ENCODE data around the gene BCAR3.

The BCAR3 gene

GRCh38 chr1:93601686-93602085, 80.0 kb downstream of the BCAR3 start:
- H3K9me3 ChIP-seq (replicated peaks in 1 of 2; ENCODE audit: control insufficient read depth in 2 of 2, insufficient read depth in 1 of 2, low read depth in 1 of 2, low read length in 2 of 2): peaks cover 1 to 16% of the 10 kb centered on the region in 2 donors
- no peak overlapping the region for H2BK120ac ChIP-seq (ENCODE audit: low read depth, low read length)
- H2AFZ ChIP-seq (ENCODE audit: low read length): no peak overlapping the region
- H3K36me3 ChIP-seq (replicated peaks in 1 of 2; ENCODE audit: control insufficient read depth in 2 of 2, insufficient read depth in 2 of 2, low read length in 2 of 2): peaks cover 0 to 4% of the 10 kb centered on the region in 2 donors
- no peak overlapping the region for H3K4me3 ChIP-seq (ENCODE audit: low read length in 2 of 2)
- H3K79me1 ChIP-seq (ENCODE audit: low read depth, low read length): peaks cover 4% of the 10 kb centered on the region
- H3K27me3 ChIP-seq (ENCODE audit: control insufficient read depth in 3 of 3, insufficient read depth in 3 of 3, low read depth in 1 of 3, low read length in 3 of 3): no peaks in the 10 kb centered on the region
- H2BK15ac ChIP-seq (ENCODE audit: low read length): no peak overlapping the region
- H4K8ac ChIP-seq (ENCODE audit: low read depth, low read length): no peak overlapping the region
- H3K4ac ChIP-seq (ENCODE audit: low read length): no peak overlapping the region
- H2BK12ac ChIP-seq (ENCODE audit: low read length): no peak overlapping the region
- no CpG with 5 or more reads among the region's 1 CpG for WGBS, 2 donors (ENCODE audit: extremely low coverage in 2 of 2, insufficient read length in 2 of 2, insufficient replicate concordance in 1 of 2)
- peaks cover 0 to 2% of the 10 kb centered on the region in 2 donors for H3K4me1 ChIP-seq (ENCODE audit: control insufficient read depth in 2 of 2, insufficient read depth in 1 of 2, low read depth in 1 of 2, low read length in 2 of 2)
- H4K91ac ChIP-seq (ENCODE audit: low read depth, low read length, poor library complexity): no peak overlapping the region
- no peak overlapping the region for H3K18ac ChIP-seq (ENCODE audit: low read length)
- H3K4me2 ChIP-seq (ENCODE audit: insufficient read depth, low read length, poor library complexity, severe bottlenecking): no peak overlapping the region
- no peak overlapping the region for H2AK5ac ChIP-seq (ENCODE audit: low read depth, low read length)
- no peak overlapping the region for H3K27ac ChIP-seq (replicated peaks; ENCODE audit: low read length)
- DNase-seq (ENCODE audit: low spot score): no peak
- H3K9ac ChIP-seq (ENCODE audit: low read depth, low read length, poor library complexity): no peak overlapping the region
- H2BK5ac ChIP-seq (ENCODE audit: low read length): no peak overlapping the region
- no peak overlapping the region for H3K14ac ChIP-seq (ENCODE audit: low read length)
- no peak overlapping the region for H3K23ac ChIP-seq (ENCODE audit: low read depth, low read length, poor library complexity)

GRCh38 chr1:93600663-93601062, 81.0 kb downstream of the BCAR3 start:
- peaks cover 0 to 4% of the 10 kb centered on the region in 2 donors for H3K36me3 ChIP-seq (replicated peaks in 1 of 2; ENCODE audit: control insufficient read depth in 2 of 2, insufficient read depth in 2 of 2, low read length in 2 of 2)
- H3K4ac ChIP-seq (ENCODE audit: low read length): no peak overlapping the region
- H3K27me3 ChIP-seq (ENCODE audit: control insufficient read depth in 3 of 3, insufficient read depth in 3 of 3, low read depth in 1 of 3, low read length in 3 of 3): no peaks in the 10 kb centered on the region
- H3K4me2 ChIP-seq (ENCODE audit: insufficient read depth, low read length, poor library complexity, severe bottlenecking): no peak overlapping the region
- H2BK5ac ChIP-seq (ENCODE audit: low read length): no peak overlapping the region
- peaks cover 0 to 2% of the 10 kb centered on the region in 2 donors for H3K4me1 ChIP-seq (ENCODE audit: control insufficient read depth in 2 of 2, insufficient read depth in 1 of 2, low read depth in 1 of 2, low read length in 2 of 2)
- peak overlapping the region; percentile 24 for H3K18ac ChIP-seq (ENCODE audit: low read length)
- no peak overlapping the region for H3K23ac ChIP-seq (ENCODE audit: low read depth, low read length, poor library complexity)
- H4K91ac ChIP-seq (ENCODE audit: low read depth, low read length, poor library complexity): no peak overlapping the region
- H2BK120ac ChIP-seq (ENCODE audit: low read depth, low read length): no peak overlapping the region
- H3K79me1 ChIP-seq (ENCODE audit: low read depth, low read length): peaks cover 4% of the 10 kb centered on the region
- H2AFZ ChIP-seq (ENCODE audit: low read length): no peak overlapping the region
- H3K9ac ChIP-seq (ENCODE audit: low read depth, low read length, poor library complexity): no peak overlapping the region
- H2AK5ac ChIP-seq (ENCODE audit: low read depth, low read length): no peak overlapping the region
- H2BK12ac ChIP-seq (ENCODE audit: low read length): no peak overlapping the region
- no peak overlapping the region for H3K4me3 ChIP-seq (ENCODE audit: low read length in 2 of 2)
- H3K14ac ChIP-seq (ENCODE audit: low read length): no peak overlapping the region
- peaks cover 1 to 16% of the 10 kb centered on the region in 2 donors for H3K9me3 ChIP-seq (replicated peaks in 1 of 2; ENCODE audit: control insufficient read depth in 2 of 2, insufficient read depth in 1 of 2, low read depth in 1 of 2, low read length in 2 of 2)
- no peak for DNase-seq (ENCODE audit: low spot score)
- H2BK15ac ChIP-seq (ENCODE audit: low read length): no peak overlapping the region
- H4K8ac ChIP-seq (ENCODE audit: low read depth, low read length): no peak overlapping the region
- H3K27ac ChIP-seq (replicated peaks; ENCODE audit: low read length): no peak overlapping the region
- WGBS, 2 donors (ENCODE audit: extremely low coverage in 2 of 2, insufficient read length in 2 of 2, insufficient replicate concordance in 1 of 2): no CpG with 5 or more reads among the region's 2 CpGs

- H3K4ac ChIP-seq (ENCODE audit: low read length): no peak overlapping the region
- no peak overlapping the region for H3K18ac ChIP-seq (ENCODE audit: low read length)
- no peak overlapping the region for H4K91ac ChIP-seq (ENCODE audit: low read depth, low read length, poor library complexity)
- WGBS, 2 donors (ENCODE audit: extremely low coverage in 2 of 2, insufficient read length in 2 of 2, insufficient replicate concordance in 1 of 2): no CpG with 5 or more reads among the region's 6 CpGs
- no peak overlapping the region for H3K27ac ChIP-seq (replicated peaks; ENCODE audit: low read length)
- no peak for DNase-seq (ENCODE audit: low spot score)
- no peak overlapping the region for H3K4me3 ChIP-seq (ENCODE audit: low read length in 2 of 2)
- peaks cover 4% of the 10 kb centered on the region for H3K79me1 ChIP-seq (ENCODE audit: low read depth, low read length)
- H3K9ac ChIP-seq (ENCODE audit: low read depth, low read length, poor library complexity): no peak overlapping the region
- H2AK5ac ChIP-seq (ENCODE audit: low read depth, low read length): no peak overlapping the region
- no peaks in the 10 kb centered on the region for H3K36me3 ChIP-seq (replicated peaks in 1 of 2; ENCODE audit: control insufficient read depth in 2 of 2, insufficient read depth in 2 of 2, low read length in 2 of 2)
- no peak overlapping the region for H2BK15ac ChIP-seq (ENCODE audit: low read length)
- no peak overlapping the region for H3K14ac ChIP-seq (ENCODE audit: low read length)
- H2BK5ac ChIP-seq (ENCODE audit: low read length): no peak overlapping the region
- H3K23ac ChIP-seq (ENCODE audit: low read depth, low read length, poor library complexity): no peak overlapping the region
- H2AFZ ChIP-seq (ENCODE audit: low read length): no peak overlapping the region
- H3K4me1 ChIP-seq (ENCODE audit: control insufficient read depth in 2 of 2, insufficient read depth in 1 of 2, low read depth in 1 of 2, low read length in 2 of 2): peaks cover 0 to 7% of the 10 kb centered on the region in 2 donors
- H4K8ac ChIP-seq (ENCODE audit: low read depth, low read length): no peak overlapping the region
- H3K4me2 ChIP-seq (ENCODE audit: insufficient read depth, low read length, poor library complexity, severe bottlenecking): no peak overlapping the region
- peaks cover 1 to 12% of the 10 kb centered on the region in 2 donors for H3K9me3 ChIP-seq (replicated peaks in 1 of 2; ENCODE audit: control insufficient read depth in 2 of 2, insufficient read depth in 1 of 2, low read depth in 1 of 2, low read length in 2 of 2)
- no peak overlapping the region for H2BK12ac ChIP-seq (ENCODE audit: low read length)
- no peaks in the 10 kb centered on the region for H3K27me3 ChIP-seq (ENCODE audit: control insufficient read depth in 3 of 3, insufficient read depth in 3 of 3, low read depth in 1 of 3, low read length in 3 of 3)
- H2BK120ac ChIP-seq (ENCODE audit: low read depth, low read length): no peak overlapping the region
These were observed 82.2 kb downstream of the BCAR3 start for GRCh38 chr1:93599479-93599878.

- Histone ChIP-seq H2BK12ac (ENCODE audit: low read length) (no peak overlapping the region), H3K9ac (ENCODE audit: low read depth, low read length, poor library complexity) (no peak overlapping the region), H2BK5ac (ENCODE audit: low read length) (no peak overlapping the region), H4K91ac (ENCODE audit: low read depth, low read length, poor library complexity) (no peak overlapping the region), H3K79me1 (ENCODE audit: low read depth, low read length) (peaks cover 4% of the 10 kb centered on the region), H2AK5ac (ENCODE audit: low read depth, low read length) (no peak overlapping the region), H4K8ac (ENCODE audit: low read depth, low read length) (no peak overlapping the region), H2AFZ (ENCODE audit: low read length) (no peak overlapping the region), H3K4me2 (ENCODE audit: insufficient read depth, low read length, poor library complexity, severe bottlenecking) (no peak overlapping the region), H3K27me3 (ENCODE audit: control insufficient read depth in 3 of 3, insufficient read depth in 3 of 3, low read depth in 1 of 3, low read length in 3 of 3) (no peaks in the 10 kb centered on the region), H2BK15ac (ENCODE audit: low read length) (no peak overlapping the region), H3K4ac (ENCODE audit: low read length) (no peak overlapping the region), H3K23ac (ENCODE audit: low read depth, low read length, poor library complexity) (no peak overlapping the region), H2BK120ac (ENCODE audit: low read depth, low read length) (no peak overlapping the region), H3K4me1 (ENCODE audit: control insufficient read depth in 2 of 2, insufficient read depth in 1 of 2, low read depth in 1 of 2, low read length in 2 of 2) (peaks cover 0 to 9% of the 10 kb centered on the region in 2 donors), H3K4me3 (ENCODE audit: low read length in 2 of 2) (no peak overlapping the region), H3K27ac (replicated peaks; ENCODE audit: low read length) (no peak overlapping the region), H3K14ac (ENCODE audit: low read length) (no peak overlapping the region), H3K36me3 (replicated peaks in 1 of 2; ENCODE audit: control insufficient read depth in 2 of 2, insufficient read depth in 2 of 2, low read length in 2 of 2) (no peaks in the 10 kb centered on the region), H3K18ac (ENCODE audit: low read length) (no peak overlapping the region), H3K9me3 (replicated peaks in 1 of 2; ENCODE audit: control insufficient read depth in 2 of 2, insufficient read depth in 1 of 2, low read depth in 1 of 2, low read length in 2 of 2) (peaks cover 1 to 7% of the 10 kb centered on the region in 2 donors)
- WGBS, 2 donors (ENCODE audit: extremely low coverage in 2 of 2, insufficient read length in 2 of 2, insufficient replicate concordance in 1 of 2): no CpG with 5 or more reads among the region's 7 CpGs
- DNase-seq (ENCODE audit: low spot score): no peak
These were observed 82.7 kb downstream of the BCAR3 start for GRCh38 chr1:93598861-93599439.
